Upper lobe of left lung (tissue), 6 donors: Measurements from ENCODE around the gene PDIA4. TPM values are rescaled to one million over a fixed set of nuclear protein-coding genes. Genes with fewer than 3 reads are reported as not detected.
"Not testable (repeated sequence)": the region's sequence is repeated elsewhere in the genome, so short reads cannot be mapped to it uniquely, and the experiment has no call there.

Source experiments
- ATAC-seq, 2 donors: fragments of 200-7000 bp; cut with Tn5 transposase; one replicate each; pipeline ENCODE4 v1.9.1; 2022; ENCODE audit warnings: mild to moderate bottlenecking in 2 of 2, moderate library complexity in 2 of 2; ENCODE audit not compliant: low FRiP score in 2 of 2
- DNase-seq, 2 donors: peaks; one replicate each; pipeline ENCODE4 v3.0.0-alpha.2; 2019 to 2020
- H3K27ac ChIP-seq, 4 donors: fragments of 200-600 bp; sonication (generic); one replicate each; pipeline ENCODE4 v1.5.1; 2016 to 2019
- H3K27me3 ChIP-seq, 4 donors: fragments of 200-600 bp; sonication (generic); one replicate each; pipeline ENCODE4 v1.5.1; 2017 to 2019
- H3K36me3 ChIP-seq, 4 donors: fragments of 200-600 bp; sonication (generic); one replicate each; pipeline ENCODE4 v1.5.1; 2016 to 2019
- H3K4me1 ChIP-seq, 4 donors: fragments of 200-600 bp; sonication (generic); one replicate each; pipeline ENCODE4 v1.5.1; 2018 to 2019
- H3K4me3 ChIP-seq, 4 donors: fragments of 200-600 bp; sonication (generic); one replicate each; pipeline ENCODE4 v1.5.1; 2017 to 2019; ENCODE audit warnings: mild to moderate bottlenecking in 2 of 4, moderate library complexity in 1 of 4
- H3K9me3 ChIP-seq, 4 donors: fragments of 200-600 bp; sonication (generic); one replicate each; pipeline ENCODE4 v1.5.1; 2018 to 2019
- CTCF ChIP-seq, 6 experiments: fragments of 450-650 bp in 4 of 6; fragments of 200-600 bp in 2 of 6; sonication (generic) in 2 of 6; IDR thresholded peaks; one replicate each; pipeline ENCODE4 v1.5.1; 2016 to 2019; ENCODE audit warnings: antibody characterized with exemption in 6 of 6
- EP300 ChIP-seq, 4 donors: sonication (generic); formaldehyde crosslinking; IDR thresholded peaks; one replicate each; pipeline ENCODE4 v1.5.1; 2017; ENCODE audit warnings: antibody characterized with exemption in 4 of 4, control low read depth in 2 of 4
- POLR2A ChIP-seq, 4 donors: fragments of 450-650 bp; IDR thresholded peaks; one replicate each; pipeline ENCODE4 v1.5.1; 2016 to 2017; ENCODE audit warnings: antibody characterized with exemption in 4 of 4, mild to moderate bottlenecking in 2 of 4
- POLR2AphosphoS5 ChIP-seq, 2 donors: sonication (generic); formaldehyde crosslinking; IDR thresholded peaks; one replicate each; pipeline ENCODE4 v1.5.1; 2017; ENCODE audit warnings: antibody characterized with exemption in 2 of 2
- WGBS, 2 donors: methylation state at CpG; one replicate each; pipeline ENCODE4 v1.1.5; 2017 to 2018; 5-methylcytosine and 5-hydroxymethylcytosine counted together
- total RNA-seq, 6 donors: library from RNA; depleted of rRNA in 4 of 6; stranded (reverse); fragments of >200 nt in 4 of 6; gene quantifications; one replicate each; pipeline versions ENCODE4 v1.1.0 to v1.2.1, GENCODE V29; 2016 to 2021
- donor health status: DM: no; HTN: no; CAD: no; lungs with moderate emphysema.
- donor health status: DM: no; HTN: yes; CAD: no; lungs with severe emphysema.

Gene PDIA4
- total RNA-seq, 6 donors from 2014 or later, result 25.1 to 160 (median 77.8) TPM

- Histone ChIP-seq H3K4me3 (no peak overlapping the region), H3K27me3 (no peaks in the 10 kb centered on the region), H3K4me1 (peaks cover 11 to 23% (median 19%) of the 10 kb centered on the region in 4 donors), H3K9me3 (no peaks in the 10 kb centered on the region), H3K36me3 (no peaks in the 10 kb centered on the region), H3K27ac (no peak overlapping the region)
- ATAC-seq, result no peak
- WGBS, 2 donors, result 71 to 83% methylated on average over 9 of the region's 9 CpGs
- no peak for DNase-seq
- no peak for TF ChIP-seq EP300 (IDR thresholded peaks at IDR 0.05)
- TF ChIP-seq CTCF (IDR thresholded peaks at IDR 0.05), result no peak
- no peak for TF ChIP-seq POLR2AphosphoS5 (IDR thresholded peaks at IDR 0.05)
- TF ChIP-seq POLR2A (IDR thresholded peaks at IDR 0.05), result no peak
Observed at GRCh38 chr7:148979827-148980226, 48.5 kb downstream of the PDIA4 start.

GRCh38 chr7:148979072-148979471 lies 49.2 kb downstream of the PDIA4 start:
- not testable (repeated sequence) for H3K9me3 ChIP-seq, H3K27me3 ChIP-seq, H3K4me3 ChIP-seq, H3K36me3 ChIP-seq, H3K27ac ChIP-seq, ATAC-seq, DNase-seq
- WGBS, 2 donors, result 79 to 84% methylated on average over 7 of the region's 7 CpGs
- H3K4me1 ChIP-seq, result peaks cover 8 to 19% (median 15%) of the 10 kb centered on the region in 4 donors

- no peak for TF ChIP-seq EP300 (IDR thresholded peaks at IDR 0.05)
- no peak for TF ChIP-seq POLR2AphosphoS5 (IDR thresholded peaks at IDR 0.05)
- TF ChIP-seq CTCF (IDR thresholded peaks at IDR 0.05), result no peak
- no peak for TF ChIP-seq POLR2A (IDR thresholded peaks at IDR 0.05)
- no peak for ATAC-seq
- H3K36me3 ChIP-seq, result no peaks in the 10 kb centered on the region
- no peak overlapping the region for H3K27ac ChIP-seq
- 64 to 72% methylated on average over 8 of the region's 8 CpGs for WGBS, 2 donors
- no peak overlapping the region for H3K4me3 ChIP-seq
- DNase-seq, result no peak
- H3K9me3 ChIP-seq, result no peaks in the 10 kb centered on the region
- peaks cover 5 to 9% (median 6%) of the 10 kb centered on the region in 4 donors for H3K4me1 ChIP-seq
- no peaks in the 10 kb centered on the region for H3K27me3 ChIP-seq
Observed at GRCh38 chr7:148978091-148978490, 50.2 kb downstream of the PDIA4 start.

- 61 to 80% methylated on average over 2 to 3 of the region's 3 CpGs for WGBS, 2 donors
- H3K27me3 ChIP-seq, result no peaks in the 10 kb centered on the region
- no peaks in the 10 kb centered on the region for H3K4me1 ChIP-seq
- H3K9me3 ChIP-seq, result no peaks in the 10 kb centered on the region
- TF ChIP-seq EP300 (IDR thresholded peaks at IDR 0.05) (no peak), POLR2AphosphoS5 (IDR thresholded peaks at IDR 0.05) (no peak), CTCF (IDR thresholded peaks at IDR 0.05) (no peak), POLR2A (IDR thresholded peaks at IDR 0.05) (no peak)
- H3K4me3 ChIP-seq, result no peak overlapping the region
- no peaks in the 10 kb centered on the region for H3K36me3 ChIP-seq
- H3K27ac ChIP-seq, result no peak overlapping the region
- no peak for ATAC-seq
- no peak for DNase-seq
Observed at GRCh38 chr7:148975896-148976295, 52.4 kb downstream of the PDIA4 start.

GRCh38 chr7:148973256-148973655 lies 55.0 kb downstream of the PDIA4 start:
- no peak for DNase-seq
- no peaks in the 10 kb centered on the region for H3K36me3 ChIP-seq
- H3K4me1 ChIP-seq, result no peaks in the 10 kb centered on the region
- WGBS, 2 donors, result 74 to 77% methylated on average over 6 of the region's 6 CpGs
- no peak for TF ChIP-seq CTCF (IDR thresholded peaks at IDR 0.05)
- TF ChIP-seq EP300 (IDR thresholded peaks at IDR 0.05), result no peak
- TF ChIP-seq POLR2AphosphoS5 (IDR thresholded peaks at IDR 0.05), result no peak
- TF ChIP-seq POLR2A (IDR thresholded peaks at IDR 0.05), result no peak
- H3K27me3 ChIP-seq, result no peaks in the 10 kb centered on the region
- no peak overlapping the region for H3K4me3 ChIP-seq
- no peaks in the 10 kb centered on the region for H3K9me3 ChIP-seq
- no peak overlapping the region for H3K27ac ChIP-seq
- no peak for ATAC-seq
